Measurements from ENCODE around the gene SIRT2. TPM values are rescaled to one million over a fixed set of nuclear protein-coding genes. Genes with fewer than 3 reads are reported as not detected.

The SIRT2 gene
- total RNA-seq, 1 donor from 2014 or later, result 91.3 TPM

DNA sequence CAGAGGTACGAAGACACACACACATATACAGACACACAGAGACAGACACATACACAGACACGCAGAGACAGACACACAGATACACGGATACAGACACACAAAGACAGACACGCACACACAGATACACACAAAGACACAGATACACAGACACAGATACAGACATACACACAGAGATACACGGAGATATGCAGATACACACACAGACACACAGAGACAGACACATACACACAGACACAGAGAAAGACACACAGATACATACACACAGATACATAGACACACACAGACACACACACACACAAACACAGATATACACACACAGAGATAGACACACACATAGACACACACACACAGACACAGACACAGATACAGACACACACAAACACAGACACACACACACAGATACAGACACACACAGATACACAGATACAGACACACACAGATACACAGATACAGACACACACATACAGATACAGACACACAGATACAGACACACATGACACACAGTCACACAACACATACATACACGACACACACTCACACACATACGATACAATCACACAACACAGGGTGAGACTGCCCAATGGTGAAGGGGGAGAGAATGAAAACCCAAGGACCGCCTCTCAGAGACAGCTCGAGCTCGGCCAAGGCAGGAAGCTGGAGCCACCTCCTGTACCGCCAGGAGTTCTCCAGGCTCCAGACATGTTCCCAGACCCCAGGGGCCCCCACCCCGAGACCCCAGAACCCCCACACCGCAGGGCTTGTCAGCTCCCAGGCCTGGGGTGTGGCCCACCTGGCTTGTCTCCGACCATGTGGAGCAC is 21.4 kb upstream of the SIRT2 start:
- TF ChIP-seq, protein P1, sequence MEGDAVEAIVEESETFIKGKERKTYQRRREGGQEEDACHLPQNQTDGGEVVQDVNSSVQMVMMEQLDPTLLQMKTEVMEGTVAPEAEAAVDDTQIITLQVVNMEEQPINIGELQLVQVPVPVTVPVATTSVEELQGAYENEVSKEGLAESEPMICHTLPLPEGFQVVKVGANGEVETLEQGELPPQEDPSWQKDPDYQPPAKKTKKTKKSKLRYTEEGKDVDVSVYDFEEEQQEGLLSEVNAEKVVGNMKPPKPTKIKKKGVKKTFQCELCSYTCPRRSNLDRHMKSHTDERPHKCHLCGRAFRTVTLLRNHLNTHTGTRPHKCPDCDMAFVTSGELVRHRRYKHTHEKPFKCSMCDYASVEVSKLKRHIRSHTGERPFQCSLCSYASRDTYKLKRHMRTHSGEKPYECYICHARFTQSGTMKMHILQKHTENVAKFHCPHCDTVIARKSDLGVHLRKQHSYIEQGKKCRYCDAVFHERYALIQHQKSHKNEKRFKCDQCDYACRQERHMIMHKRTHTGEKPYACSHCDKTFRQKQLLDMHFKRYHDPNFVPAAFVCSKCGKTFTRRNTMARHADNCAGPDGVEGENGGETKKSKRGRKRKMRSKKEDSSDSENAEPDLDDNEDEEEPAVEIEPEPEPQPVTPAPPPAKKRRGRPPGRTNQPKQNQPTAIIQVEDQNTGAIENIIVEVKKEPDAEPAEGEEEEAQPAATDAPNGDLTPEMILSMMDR (IDR thresholded peaks at IDR 0.05; ENCODE audit: partially characterized antibody, unreplicated experiment), result no peak
- Mint-ChIP-seq H3K4me3 (ENCODE audit: unreplicated experiment) (no peak overlapping the region), H3K9me3 (ENCODE audit: unreplicated experiment) (peaks cover 3% of the 10 kb centered on the region), H3K4me1 (ENCODE audit: low read depth, unreplicated experiment) (peaks cover 4% of the 10 kb centered on the region), H3K36me3 (ENCODE audit: unreplicated experiment) (no peaks in the 10 kb centered on the region), H3K27me3 (ENCODE audit: unreplicated experiment) (no peaks in the 10 kb centered on the region), H3K27ac (ENCODE audit: unreplicated experiment) (no peak overlapping the region)
- no peak for DNase-seq

DNA sequence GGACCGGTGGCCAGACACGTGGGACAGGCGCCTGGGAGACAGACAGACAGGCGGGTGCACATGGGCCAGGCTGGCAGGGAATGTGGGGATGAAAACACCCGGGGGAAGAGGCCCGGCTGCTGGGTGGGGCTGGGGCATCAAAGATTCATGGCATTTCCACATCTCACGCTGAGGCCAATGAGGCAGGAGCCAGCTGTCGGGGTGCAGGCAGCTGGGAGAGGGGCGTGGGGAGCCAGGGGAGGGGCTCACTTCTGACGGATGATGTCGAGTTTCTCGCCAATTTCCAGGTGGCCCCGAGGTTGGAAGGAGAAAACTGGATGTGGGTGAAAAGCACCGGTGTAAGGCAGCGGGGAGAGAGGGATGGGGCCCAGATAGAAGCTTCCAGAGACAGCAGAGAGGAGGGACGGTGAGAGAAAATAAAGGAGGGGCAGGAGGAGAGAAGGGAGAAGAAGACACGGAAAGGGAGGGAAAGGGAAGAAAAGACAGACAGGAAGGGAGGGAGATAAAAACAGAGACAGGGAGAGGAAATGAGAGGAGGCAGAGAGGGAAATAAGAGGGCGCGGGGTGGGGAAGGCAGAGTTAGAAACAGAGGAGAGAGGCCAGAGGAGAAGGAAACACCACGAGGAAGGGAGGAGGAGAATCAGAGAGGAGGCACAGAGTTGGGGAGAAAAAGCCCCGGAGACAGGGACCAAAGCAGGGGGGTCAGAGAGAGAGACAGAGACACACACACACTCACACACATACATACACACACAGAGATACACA is 20.6 kb upstream of the SIRT2 start:
- Mint-ChIP-seq H3K27me3 (ENCODE audit: unreplicated experiment) (no peaks in the 10 kb centered on the region), H3K27ac (ENCODE audit: unreplicated experiment) (no peak overlapping the region), H3K4me1 (ENCODE audit: low read depth, unreplicated experiment) (peaks cover 6% of the 10 kb centered on the region), H3K4me3 (ENCODE audit: unreplicated experiment) (no peak overlapping the region), H3K36me3 (ENCODE audit: unreplicated experiment) (no peaks in the 10 kb centered on the region), H3K9me3 (ENCODE audit: unreplicated experiment) (peaks cover 3% of the 10 kb centered on the region)
- no peak for DNase-seq
- TF ChIP-seq, protein P1 (IDR thresholded peaks at IDR 0.05; ENCODE audit: partially characterized antibody, unreplicated experiment), result no peak

DNA sequence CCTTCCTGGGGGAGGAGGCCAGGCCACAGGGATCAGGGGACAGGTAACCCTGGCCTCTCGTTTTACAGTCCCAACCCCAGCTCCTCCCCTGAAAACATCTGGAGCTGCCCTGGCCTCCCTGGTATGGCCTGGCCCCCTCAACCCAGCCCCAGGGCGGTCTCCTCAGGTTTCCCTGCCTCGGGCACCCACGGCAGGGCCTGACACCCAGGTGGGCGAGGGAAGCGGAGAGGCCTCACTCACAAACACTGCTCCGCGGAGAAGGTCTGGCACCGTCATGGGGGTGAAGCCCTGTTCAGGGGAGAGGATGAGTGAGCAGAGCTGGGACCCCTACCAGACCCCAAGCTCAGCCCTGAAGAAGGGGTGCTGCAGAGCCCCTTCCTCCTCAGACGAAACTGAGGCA is 19.1 kb upstream of the SIRT2 start:
- H3K9me3 Mint-ChIP-seq (ENCODE audit: unreplicated experiment), result peaks cover 3% of the 10 kb centered on the region
- H3K4me3 Mint-ChIP-seq (ENCODE audit: unreplicated experiment), result no peak overlapping the region
- peaks cover 10% of the 10 kb centered on the region for H3K4me1 Mint-ChIP-seq (ENCODE audit: low read depth, unreplicated experiment)
- H3K27ac Mint-ChIP-seq (ENCODE audit: unreplicated experiment), result no peak overlapping the region
- TF ChIP-seq, protein P1 (IDR thresholded peaks at IDR 0.05; ENCODE audit: partially characterized antibody, unreplicated experiment), result no peak
- peaks cover 3% of the 10 kb centered on the region for H3K27me3 Mint-ChIP-seq (ENCODE audit: unreplicated experiment)
- no peak for DNase-seq
- H3K36me3 Mint-ChIP-seq (ENCODE audit: unreplicated experiment), result no peaks in the 10 kb centered on the region

DNA sequence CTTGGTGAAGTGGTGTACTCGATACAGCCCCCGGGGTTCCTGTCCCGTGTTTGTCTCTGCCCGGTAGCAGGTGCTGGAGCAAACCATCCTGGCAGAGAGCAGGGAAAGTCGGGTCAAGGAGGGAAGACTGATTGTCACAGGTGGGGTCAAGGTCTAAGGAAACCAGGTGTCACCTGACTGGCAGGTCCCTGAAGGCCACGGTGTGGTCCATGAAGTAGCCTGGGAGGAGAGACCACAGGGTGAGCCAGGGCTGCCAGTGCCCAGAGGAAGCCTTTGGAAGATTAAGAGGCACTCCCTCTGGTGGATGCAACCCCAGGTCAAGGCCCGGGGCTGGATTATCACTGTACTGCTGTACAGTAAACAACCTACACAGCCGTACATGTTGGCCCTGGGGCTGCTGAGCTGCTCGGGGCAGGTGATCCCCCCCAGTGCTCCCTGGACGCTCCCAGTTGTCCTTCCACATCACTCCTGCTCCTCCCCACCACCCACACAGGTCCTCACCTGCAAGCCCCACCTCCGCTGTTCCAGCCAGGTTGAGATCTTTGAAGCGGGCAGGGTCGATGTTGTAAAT is 18.6 kb upstream of the SIRT2 start:
- Mint-ChIP-seq H3K4me1 (ENCODE audit: low read depth, unreplicated experiment) (peaks cover 10% of the 10 kb centered on the region), H3K9me3 (ENCODE audit: unreplicated experiment) (peaks cover 3% of the 10 kb centered on the region), H3K27ac (ENCODE audit: unreplicated experiment) (no peak overlapping the region), H3K27me3 (ENCODE audit: unreplicated experiment) (peaks cover 3% of the 10 kb centered on the region), H3K36me3 (ENCODE audit: unreplicated experiment) (no peaks in the 10 kb centered on the region), H3K4me3 (ENCODE audit: unreplicated experiment) (no peak overlapping the region)
- TF ChIP-seq, protein P1 (IDR thresholded peaks at IDR 0.05; ENCODE audit: partially characterized antibody, unreplicated experiment), result no peak
- DNase-seq, result peak; percentile 50

Data from glutamatergic neuron (in vitro differentiated cells).